HepG2 (cell line): ENCODE measurements around the gene ZNF77. TPM values are rescaled to one million over a fixed set of nuclear protein-coding genes. Genes with fewer than 3 reads are reported as not detected.

ENCODE experiments used
- MATR3 ChIP-seq: sonication (generic); formaldehyde crosslinking; IDR thresholded peaks from 2 replicates; pipeline ENCODE4 v1.4.0; 2020; ENCODE audit warnings: missing genetic modification reagents
- MTF2 ChIP-seq: sonication (generic); formaldehyde crosslinking; IDR thresholded peaks from 2 replicates; pipeline ENCODE4 v1.5.0; 2020; ENCODE audit warnings: missing genetic modification reagents, borderline replicate concordance
- NFE2L2 ChIP-seq: fragments of 150-350 bp; IDR thresholded peaks from 2 replicates; pipeline ENCODE4 v1.6.1; 2014; ENCODE audit warnings: low read length
- NFYC ChIP-seq: IDR thresholded peaks from 2 replicates; pipeline ENCODE4 v1.6.1; 2016; ENCODE audit warnings: missing genetic modification reagents, missing compliant biosample characterization
- PCBP1 ChIP-seq: fragments of 200-400 bp; formaldehyde crosslinking; IDR thresholded peaks from 2 replicates; pipeline ENCODE4 v1.6.1; 2017; ENCODE audit warnings: mild to moderate bottlenecking, low read depth, low read length, borderline replicate concordance
- POLR2A ChIP-seq, 2 experiments: IDR thresholded peaks; 2 replicates each; pipeline ENCODE4 v1.6.1; 2011; ENCODE audit warnings: low read depth in 2 of 2, low read length in 2 of 2, mild to moderate bottlenecking in 1 of 2, moderate library complexity in 1 of 2; ENCODE audit not compliant: insufficient read depth in 1 of 2
- SCMH1 ChIP-seq: sonication (generic); formaldehyde crosslinking; IDR thresholded peaks from 2 replicates; pipeline ENCODE4 v1.9.0; 2021; ENCODE audit warnings: missing genetic modification reagents, mild to moderate bottlenecking, borderline replicate concordance
- SIX4 ChIP-seq: sonication (generic); formaldehyde crosslinking; IDR thresholded peaks from 2 replicates; pipeline ENCODE4 v1.4.0; 2020; ENCODE audit warnings: missing genetic modification reagents
- SOX13 ChIP-seq, 3 experiments: fragments of 450-650 bp in 1 of 3; sonication (generic) in 1 of 3; formaldehyde crosslinking in 1 of 3; IDR thresholded peaks in 2 of 3; conservative IDR thresholded peaks in 1 of 3; 2 replicates each; pipeline versions ENCODE4 v1.5.0 to v1.6.1; 2016 to 2020; ENCODE audit warnings: antibody characterized with exemption in 1 of 3, mild to moderate bottlenecking in 1 of 3, missing compliant biosample characterization in 1 of 3, missing genetic modification reagents in 1 of 3, moderate library complexity in 1 of 3
- TMF1 ChIP-seq: sonication (generic); formaldehyde crosslinking; IDR thresholded peaks from 2 replicates; pipeline ENCODE4 v1.8.1; 2022; ENCODE audit warnings: low read depth, missing genetic modification reagents
- ZBTB14 ChIP-seq: sonication (generic); formaldehyde crosslinking; IDR thresholded peaks from 2 replicates; pipeline ENCODE4 v1.4.0; 2020; ENCODE audit warnings: missing genetic modification reagents
- ZFP41 ChIP-seq: sonication (generic); formaldehyde crosslinking; IDR thresholded peaks from 2 replicates; pipeline ENCODE4 v1.4.0; 2020; ENCODE audit warnings: mild to moderate bottlenecking, missing genetic modification reagents, borderline replicate concordance
- ZFYVE20 ChIP-seq: sonication (generic); formaldehyde crosslinking; IDR thresholded peaks from 2 replicates; pipeline ENCODE4 v1.8.0; 2023; ENCODE audit warnings: low read depth, mild to moderate bottlenecking, moderate library complexity, missing genetic modification reagents, borderline replicate concordance
- ZNF143 ChIP-seq: sonication (generic); formaldehyde crosslinking; IDR thresholded peaks from 2 replicates; pipeline ENCODE4 v1.4.0; 2020; ENCODE audit warnings: missing genetic modification reagents
- ZNF230 ChIP-seq: sonication (generic); formaldehyde crosslinking; IDR thresholded peaks from 2 replicates; pipeline ENCODE4 v1.4.0; 2020; ENCODE audit warnings: mild to moderate bottlenecking, missing genetic modification reagents
- ZNF33B ChIP-seq: sonication (generic); formaldehyde crosslinking; IDR thresholded peaks from 2 replicates; pipeline ENCODE4 v1.5.1; 2020; ENCODE audit warnings: mild to moderate bottlenecking, missing genetic modification reagents
- ZNF577 ChIP-seq: sonication (generic); formaldehyde crosslinking; IDR thresholded peaks from 2 replicates; pipeline ENCODE4 v1.4.0; 2020; ENCODE audit warnings: mild to moderate bottlenecking, low read depth, missing genetic modification reagents, borderline replicate concordance
- polyA plus RNA-seq, 8 experiments: library from polyadenylated mRNA; depleted of rRNA in 3 of 8; stranded (reverse) in 7 of 8; unstranded in 1 of 8; fragments of >200 nt; fragmentation: Illumina TruSeq in 4 of 8; extraction: Trizol in 4 of 8; gene quantifications; 2 replicates each; pipeline versions ENCODE4 v1.2.1 to v1.2.3, GENCODE V29; 2011 to 2016; ENCODE audit warnings: low read depth in 4 of 8, missing spikeins in 1 of 8, mixed read lengths in 1 of 8; ENCODE audit not compliant: insufficient read depth in 1 of 8
- total RNA-seq, 5 experiments: library from RNA; depleted of rRNA; stranded (reverse); fragments of >200 nt; fragmentation: Illumina TruSeq; extraction: Trizol; gene quantifications; 2 replicates each; pipeline ENCODE4 v1.2.3, GENCODE V29; 2016; ENCODE audit warnings: low read depth in 1 of 5
- TF ChIP-seq, protein P1 (sequence below): sonication (generic); formaldehyde crosslinking; IDR thresholded peaks from 2 replicates; pipeline ENCODE4 v1.9.0; 2021; ENCODE audit warnings: missing genetic modification reagents, borderline replicate concordance
- TF ChIP-seq, protein P2 (sequence below): sonication (generic); formaldehyde crosslinking; IDR thresholded peaks from 2 replicates; pipeline ENCODE4 v1.4.0; 2020; ENCODE audit warnings: missing genetic modification reagents
- TF ChIP-seq, protein P3 (sequence below): IDR thresholded peaks from 2 replicates; pipeline ENCODE4 v1.6.1; 2016; ENCODE audit warnings: low read depth, control low read depth

Gene ZNF77
- total and polyA plus RNA-seq, 2 of the 13 experiments (the other 11 are each of a cell fraction or from before 2014, with no cell fraction given): 7.1 to 11.5 TPM

GRCh38 chr19:2944775-2945574 lies at the start of gene ZNF77 (continued):
- TF ChIP-seq, protein P1, sequence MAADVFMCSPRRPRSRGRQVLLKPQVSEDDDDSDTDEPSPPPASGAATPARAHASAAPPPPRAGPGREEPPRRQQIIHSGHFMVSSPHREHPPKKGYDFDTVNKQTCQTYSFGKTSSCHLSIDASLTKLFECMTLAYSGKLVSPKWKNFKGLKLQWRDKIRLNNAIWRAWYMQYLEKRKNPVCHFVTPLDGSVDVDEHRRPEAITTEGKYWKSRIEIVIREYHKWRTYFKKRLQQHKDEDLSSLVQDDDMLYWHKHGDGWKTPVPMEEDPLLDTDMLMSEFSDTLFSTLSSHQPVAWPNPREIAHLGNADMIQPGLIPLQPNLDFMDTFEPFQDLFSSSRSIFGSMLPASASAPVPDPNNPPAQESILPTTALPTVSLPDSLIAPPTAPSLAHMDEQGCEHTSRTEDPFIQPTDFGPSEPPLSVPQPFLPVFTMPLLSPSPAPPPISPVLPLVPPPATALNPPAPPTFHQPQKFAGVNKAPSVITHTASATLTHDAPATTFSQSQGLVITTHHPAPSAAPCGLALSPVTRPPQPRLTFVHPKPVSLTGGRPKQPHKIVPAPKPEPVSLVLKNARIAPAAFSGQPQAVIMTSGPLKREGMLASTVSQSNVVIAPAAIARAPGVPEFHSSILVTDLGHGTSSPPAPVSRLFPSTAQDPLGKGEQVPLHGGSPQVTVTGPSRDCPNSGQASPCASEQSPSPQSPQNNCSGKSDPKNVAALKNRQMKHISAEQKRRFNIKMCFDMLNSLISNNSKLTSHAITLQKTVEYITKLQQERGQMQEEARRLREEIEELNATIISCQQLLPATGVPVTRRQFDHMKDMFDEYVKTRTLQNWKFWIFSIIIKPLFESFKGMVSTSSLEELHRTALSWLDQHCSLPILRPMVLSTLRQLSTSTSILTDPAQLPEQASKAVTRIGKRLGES: no peak
- TF ChIP-seq ZNF33B (CRISPR knock-in tag) (no peak; the same call in 1 of the 2 replicates), TMF1 (peak; percentile 80; the same call in 1 of the 2 replicates), ZFYVE20 (CRISPR knock-in tag) (no peak), ZNF230 (CRISPR knock-in tag) (peak; percentile 77; the same call in 1 of the 2 replicates), ZNF143 (CRISPR knock-in tag) (no peak), PCBP1 (peak; percentile 64; the same call in 1 of the 2 replicates), SIX4 (no peak), NFE2L2 (no peak), ZFP41 (CRISPR knock-in tag) (no peak), SOX13 (IDR thresholded peaks at IDR 0.05) (no peak), SOX13 (CRISPR knock-in tag; conservative IDR thresholded peaks at IDR 0.05 in 1 of 2, IDR thresholded peaks at IDR 0.05 in 1 of 2) (peak; percentile 6 to 8; a peak in 1 of 4 replicates), NFYC (CRISPR knock-in tag) (peak; percentile 99), POLR2A (IDR thresholded peaks at IDR 0.05; ENCODE audit: insufficient read depth in 1 of 2, low read depth in 2 of 2, low read length in 2 of 2) (peak; percentile 64 to 89; a peak in 3 of 4 replicates), ZNF577 (no peak), MTF2 (CRISPR knock-in tag) (no peak), ZBTB14 (no peak), MATR3 (CRISPR knock-in tag) (no peak; the same call in 1 of the 2 replicates), SCMH1 (no peak)
- TF ChIP-seq, protein P2, sequence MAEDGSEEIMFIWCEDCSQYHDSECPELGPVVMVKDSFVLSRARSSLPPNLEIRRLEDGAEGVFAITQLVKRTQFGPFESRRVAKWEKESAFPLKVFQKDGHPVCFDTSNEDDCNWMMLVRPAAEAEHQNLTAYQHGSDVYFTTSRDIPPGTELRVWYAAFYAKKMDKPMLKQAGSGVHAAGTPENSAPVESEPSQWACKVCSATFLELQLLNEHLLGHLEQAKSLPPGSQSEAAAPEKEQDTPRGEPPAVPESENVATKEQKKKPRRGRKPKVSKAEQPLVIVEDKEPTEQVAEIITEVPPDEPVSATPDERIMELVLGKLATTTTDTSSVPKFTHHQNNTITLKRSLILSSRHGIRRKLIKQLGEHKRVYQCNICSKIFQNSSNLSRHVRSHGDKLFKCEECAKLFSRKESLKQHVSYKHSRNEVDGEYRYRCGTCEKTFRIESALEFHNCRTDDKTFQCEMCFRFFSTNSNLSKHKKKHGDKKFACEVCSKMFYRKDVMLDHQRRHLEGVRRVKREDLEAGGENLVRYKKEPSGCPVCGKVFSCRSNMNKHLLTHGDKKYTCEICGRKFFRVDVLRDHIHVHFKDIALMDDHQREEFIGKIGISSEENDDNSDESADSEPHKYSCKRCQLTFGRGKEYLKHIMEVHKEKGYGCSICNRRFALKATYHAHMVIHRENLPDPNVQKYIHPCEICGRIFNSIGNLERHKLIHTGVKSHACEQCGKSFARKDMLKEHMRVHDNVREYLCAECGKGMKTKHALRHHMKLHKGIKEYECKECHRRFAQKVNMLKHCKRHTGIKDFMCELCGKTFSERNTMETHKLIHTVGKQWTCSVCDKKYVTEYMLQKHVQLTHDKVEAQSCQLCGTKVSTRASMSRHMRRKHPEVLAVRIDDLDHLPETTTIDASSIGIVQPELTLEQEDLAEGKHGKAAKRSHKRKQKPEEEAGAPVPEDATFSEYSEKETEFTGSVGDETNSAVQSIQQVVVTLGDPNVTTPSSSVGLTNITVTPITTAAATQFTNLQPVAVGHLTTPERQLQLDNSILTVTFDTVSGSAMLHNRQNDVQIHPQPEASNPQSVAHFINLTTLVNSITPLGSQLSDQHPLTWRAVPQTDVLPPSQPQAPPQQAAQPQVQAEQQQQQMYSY (CRISPR knock-in tag): peak; percentile 44; the same call in 1 of the 2 replicates
- TF ChIP-seq, protein P3, sequence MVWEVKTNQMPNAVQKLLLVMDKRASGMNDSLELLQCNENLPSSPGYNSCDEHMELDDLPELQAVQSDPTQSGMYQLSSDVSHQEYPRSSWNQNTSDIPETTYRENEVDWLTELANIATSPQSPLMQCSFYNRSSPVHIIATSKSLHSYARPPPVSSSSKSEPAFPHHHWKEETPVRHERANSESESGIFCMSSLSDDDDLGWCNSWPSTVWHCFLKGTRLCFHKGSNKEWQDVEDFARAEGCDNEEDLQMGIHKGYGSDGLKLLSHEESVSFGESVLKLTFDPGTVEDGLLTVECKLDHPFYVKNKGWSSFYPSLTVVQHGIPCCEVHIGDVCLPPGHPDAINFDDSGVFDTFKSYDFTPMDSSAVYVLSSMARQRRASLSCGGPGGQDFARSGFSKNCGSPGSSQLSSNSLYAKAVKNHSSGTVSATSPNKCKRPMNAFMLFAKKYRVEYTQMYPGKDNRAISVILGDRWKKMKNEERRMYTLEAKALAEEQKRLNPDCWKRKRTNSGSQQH (CRISPR knock-in tag): no peak; the same call in 1 of the 2 replicates
